T-helper 1 cell (primary cell): Measurements from ENCODE around the gene KIDINS220.
"Not testable (repeated sequence)": the region's sequence is repeated elsewhere in the genome, so short reads cannot be mapped to it uniquely, and the experiment has no call there.

ENCODE experiments used
- DNase-seq, 5 donors: peaks; one replicate each; pipeline ENCODE4 v3.0.0-alpha.2; 2012 to 2020

KIDINS220 gene

GRCh38 chr2:8740136-8740535, 97.3 kb downstream of the KIDINS220 start:
- DNase-seq = no peak

- no peak for DNase-seq
These were observed 99.7 kb downstream of the KIDINS220 start for GRCh38 chr2:8737571-8738175.

GRCh38 chr2:8732601-8733000, 104.8 kb downstream of the KIDINS220 start:
- DNase-seq = no peak

GRCh38 chr2:8729939-8730338, 107.5 kb downstream of the KIDINS220 start:
- no peak for DNase-seq

- DNase-seq = not testable (repeated sequence)
These were observed 108.3 kb downstream of the KIDINS220 start for GRCh38 chr2:8729101-8729500.

- no peak for DNase-seq
These were observed 109.0 kb downstream of the KIDINS220 start for GRCh38 chr2:8728305-8729015.

GRCh38 chr2:8725838-8726237, 111.6 kb downstream of the KIDINS220 start:
- DNase-seq = no peak

- DNase-seq = no peak
These were observed 114.4 kb downstream of the KIDINS220 start for GRCh38 chr2:8722986-8723385.

- no peak for DNase-seq
These were observed 116.0 kb downstream of the KIDINS220 start for GRCh38 chr2:8721410-8721809.

GRCh38 chr2:8720741-8721140, 116.7 kb downstream of the KIDINS220 start:
- DNase-seq = no peak

- DNase-seq = no peak
These were observed 117.9 kb downstream of the KIDINS220 start for GRCh38 chr2:8719528-8719927.

GRCh38 chr2:8714971-8715370, 122.4 kb downstream of the KIDINS220 start:
- DNase-seq = no peak

GRCh38 chr2:8714283-8714682, 123.1 kb downstream of the KIDINS220 start:
- no peak for DNase-seq

- DNase-seq = no peak
These were observed 126.5 kb downstream of the KIDINS220 start for GRCh38 chr2:8710951-8711350.

- no peak for DNase-seq
These were observed 127.8 kb downstream of the KIDINS220 start for GRCh38 chr2:8709611-8710010.

- no peak for DNase-seq
These were observed 132.5 kb downstream of the KIDINS220 start for GRCh38 chr2:8704906-8705305.

- DNase-seq = no peak
These were observed 135.6 kb downstream of the KIDINS220 start for GRCh38 chr2:8701681-8702379.

- DNase-seq = no peak
These were observed 137.6 kb downstream of the KIDINS220 start for GRCh38 chr2:8699839-8700238.

- no peak for DNase-seq
These were observed 140.2 kb downstream of the KIDINS220 start for GRCh38 chr2:8697190-8697589.

GRCh38 chr2:8694737-8695136, 142.7 kb downstream of the KIDINS220 start:
- DNase-seq = no peak

GRCh38 chr2:8693157-8693821, 144.1 kb downstream of the KIDINS220 start:
- DNase-seq = no peak

GRCh38 chr2:8692783-8693156, 144.6 kb downstream of the KIDINS220 start:
- no peak for DNase-seq

- DNase-seq = no peak
These were observed 145.5 kb downstream of the KIDINS220 start for GRCh38 chr2:8691859-8692437.
